HL-60 (cell line): Measurements from ENCODE around the gene ZBTB34.

ENCODE experiments used
- CTCF ChIP-seq: IDR thresholded peaks from one replicate; pipeline ENCODE4 v1.5.1; 2011; ENCODE audit warnings: low read length, control low read depth, inconsistent platforms; ENCODE audit not compliant: insufficient read depth
- GABPA ChIP-seq: IDR thresholded peaks from 2 replicates; pipeline ENCODE4 v1.6.1; 2012; ENCODE audit warnings: low read depth
- POLR2AphosphoS5 ChIP-seq: IDR thresholded peaks from 2 replicates; pipeline ENCODE4 v1.6.1; 2012; ENCODE audit warnings: low read depth
- REST ChIP-seq: IDR thresholded peaks from 2 replicates; pipeline ENCODE4 v1.6.1; 2012; ENCODE audit warnings: low read depth; ENCODE audit not compliant: insufficient replicate concordance

- TF ChIP-seq POLR2AphosphoS5 (no peak), CTCF (no peak), REST (no peak), GABPA (no peak)
Observed at GRCh38 chr9:126814091-126814490, 46.3 kb upstream of the ZBTB34 start.
